HCT116 (cell line): ENCODE results near the gene RBBP9. TPM values are rescaled to one million over a fixed set of nuclear protein-coding genes. Genes with fewer than 3 reads are reported as not detected.

Experiments
- ATAC-seq: fragments of 200-7000 bp; cut with Tn5 transposase; 2 replicates; pipeline ENCODE4 v1.9.1; 2020; ENCODE audit warnings: mild to moderate bottlenecking, moderate library complexity
- BruUV-seq: library from RNA; stranded (reverse); fragments of 400-500 nt; replicated peaks from 2 replicates; lab custom pipeline; 2021; lab: Mats Ljungman, UMichigan
- CTCF ChIA-PET: fragments of 300-600 bp; sonication (Branson Sonifier 250); formaldehyde crosslinking; loops from one replicate; lab custom pipeline; 2021; ENCODE audit warnings: antibody characterized with exemption; lab: Charles Lee
- POLR2A ChIA-PET: fragments of 300-600, 350-600 bp; sonication (Branson Sonifier 250); formaldehyde crosslinking; loops from one replicate; lab custom pipeline; 2021; ENCODE audit warnings: antibody characterized with exemption; lab: Charles Lee
- RAD21 ChIA-PET, 2 experiments: fragments of 300-600 bp; sonication (Branson Sonifier 250); formaldehyde crosslinking; loops; one replicate each; lab custom pipeline; 2023; ENCODE audit warnings: low total read pairs in 2 of 2; ENCODE audit not compliant: uncharacterized antibody in 2 of 2, unreplicated experiment in 2 of 2, low non-redundant PET in 1 of 2; lab: Charles Lee
- DNase-seq: peaks from one replicate; pipeline ENCODE4 v3.0.0-alpha.2; 2010; ENCODE audit warnings: low read depth, low spot score
- H2AFZ ChIP-seq: fragments of 200-600 bp; shearing (Covaris generic), sonication (generic); 2 replicates; pipeline ENCODE4 v1.6.1; 2017; ENCODE audit warnings: low read depth, mixed run types, mixed read lengths, antibody characterized with exemption, low read length; ENCODE audit not compliant: poor library complexity, severe bottlenecking
- H3K27ac ChIP-seq: 2 replicates; pipeline ENCODE4 v1.5.1; 2012; ENCODE audit warnings: low read depth, low read length
- H3K27me3 ChIP-seq: fragments of 200-600 bp; sonication (generic); 2 replicates; pipeline ENCODE4 v1.6.1; 2016; ENCODE audit warnings: mixed run types, low read length, mixed read lengths; ENCODE audit not compliant: insufficient read depth
- H3K36me3 ChIP-seq, 2 experiments: fragments of 200-500 bp in 1 of 2; fragments of 200-600 bp in 1 of 2; sonication (Bioruptor generic) in 1 of 2; sonication (generic) in 1 of 2; 2 replicates each; pipeline versions ENCODE4 v1.5.1 to v1.6.1; 2014 to 2016; ENCODE audit warnings: low read length in 2 of 2, inconsistent platforms in 1 of 2, mixed read lengths in 1 of 2, mixed run types in 1 of 2; ENCODE audit not compliant: insufficient read depth in 2 of 2, control insufficient read depth in 1 of 2
- H3K4me1 ChIP-seq, 2 experiments: fragments of 200-600 bp in 1 of 2; sonication (generic) in 1 of 2; 2 replicates each; pipeline versions ENCODE4 v1.5.1 to v1.6.1; 2012 to 2017; ENCODE audit warnings: low read length in 2 of 2, inconsistent platforms in 1 of 2, mild to moderate bottlenecking in 1 of 2, mixed read lengths in 1 of 2, mixed run types in 1 of 2, moderate library complexity in 1 of 2; ENCODE audit not compliant: insufficient read depth in 2 of 2, control insufficient read depth in 1 of 2
- H3K4me2 ChIP-seq: fragments of 200-600 bp; sonication (generic); 2 replicates; pipeline ENCODE4 v1.6.1; 2017; ENCODE audit warnings: mixed run types, low read length, mixed read lengths
- H3K4me3 ChIP-seq, 2 experiments: fragments of 200-600 bp in 1 of 2; sonication (generic) in 1 of 2; replicated peaks in 1 of 2; 2 replicates each; pipeline ENCODE4 v1.5.1; 2011 to 2016; ENCODE audit warnings: low read length in 2 of 2, control low read depth in 1 of 2, low read depth in 1 of 2, mild to moderate bottlenecking in 1 of 2, mixed read lengths in 1 of 2, mixed run types in 1 of 2
- H3K79me2 ChIP-seq: fragments of 200-600 bp; sonication (generic); 2 replicates; pipeline ENCODE4 v1.6.1; 2017; ENCODE audit warnings: mild to moderate bottlenecking, mixed run types, low read length, moderate library complexity, mixed read lengths; ENCODE audit not compliant: insufficient read depth
- H3K9ac ChIP-seq: fragments of 200-600 bp; sonication (generic); 2 replicates; pipeline ENCODE4 v1.6.1; 2016; ENCODE audit warnings: low read length, mixed read lengths
- H3K9me2 ChIP-seq: fragments of 200-600 bp; sonication (generic), shearing (Covaris generic); 2 replicates; pipeline ENCODE4 v1.6.1; 2017; ENCODE audit warnings: mixed run types, mild to moderate bottlenecking, moderate library complexity; ENCODE audit not compliant: insufficient read depth
- H3K9me3 ChIP-seq, 2 experiments: fragments of 200-500 bp in 1 of 2; fragments of 200-600 bp in 1 of 2; sonication (Bioruptor generic) in 1 of 2; sonication (generic) in 1 of 2; 2 replicates each; pipeline ENCODE4 v1.6.1; 2014 to 2017; ENCODE audit warnings: low read length in 2 of 2, mixed read lengths in 2 of 2, inconsistent platforms in 1 of 2, low read depth in 1 of 2, mild to moderate bottlenecking in 1 of 2, mixed run types in 1 of 2, moderate library complexity in 1 of 2; ENCODE audit not compliant: control insufficient read depth in 1 of 2, insufficient read depth in 1 of 2
- H4K20me1 ChIP-seq: fragments of 200-600 bp; sonication (generic), shearing (Covaris generic); 2 replicates; pipeline ENCODE4 v1.6.1; 2017; ENCODE audit warnings: mixed run types, mild to moderate bottlenecking, moderate library complexity; ENCODE audit not compliant: insufficient read depth
- CBX3 ChIP-seq: IDR thresholded peaks from 2 replicates; pipeline ENCODE4 v1.6.1; 2012; ENCODE audit warnings: low read depth
- EGR1 ChIP-seq: IDR thresholded peaks from 2 replicates; pipeline ENCODE4 v1.6.1; 2012; ENCODE audit warnings: low read depth
- ELF1 ChIP-seq: IDR thresholded peaks from 2 replicates; pipeline ENCODE4 v1.6.1; 2012; ENCODE audit warnings: low read depth, borderline replicate concordance
- EZH2 ChIP-seq: fragments of 200-600 bp; sonication (generic); IDR thresholded peaks from 2 replicates; pipeline ENCODE4 v1.6.1; 2017; ENCODE audit warnings: antibody characterized with exemption, mixed run types
- EZH2phosphoT487 ChIP-seq: fragments of 200-600 bp; IDR thresholded peaks from 2 replicates; pipeline ENCODE4 v1.6.1; 2018; ENCODE audit warnings: antibody characterized with exemption, borderline replicate concordance
- FOSL1 ChIP-seq: IDR thresholded peaks from 2 replicates; pipeline ENCODE4 v1.6.1; 2012; ENCODE audit warnings: low read depth
- JUND ChIP-seq: IDR thresholded peaks from 2 replicates; pipeline ENCODE4 v1.6.1; 2012
- POLR2A ChIP-seq: IDR thresholded peaks from 2 replicates; pipeline ENCODE4 v1.7.0; 2011; ENCODE audit warnings: borderline replicate concordance; ENCODE audit not compliant: insufficient read depth, insufficient read length; ENCODE audit errors: extremely low read depth
- POLR2AphosphoS5 ChIP-seq: IDR thresholded peaks from 2 replicates; pipeline ENCODE4 v1.6.1; 2011; ENCODE audit warnings: mild to moderate bottlenecking, low read depth, low read length, moderate library complexity
- SIN3A ChIP-seq: IDR thresholded peaks from 2 replicates; pipeline ENCODE4 v1.6.1; 2012; ENCODE audit warnings: low read depth
- SRF ChIP-seq: IDR thresholded peaks from 2 replicates; pipeline ENCODE4 v1.6.1; 2012; ENCODE audit warnings: low read depth
- TCF7L2 ChIP-seq: IDR thresholded peaks from 2 replicates; pipeline ENCODE4 v1.7.0; 2011; ENCODE audit warnings: borderline replicate concordance, inconsistent platforms; ENCODE audit not compliant: insufficient read depth, insufficient read length; ENCODE audit errors: extremely low read depth
- YY1 ChIP-seq: IDR thresholded peaks from 2 replicates; pipeline ENCODE4 v1.6.1; 2011; ENCODE audit warnings: low read length, low read depth, moderate library complexity, mild to moderate bottlenecking; ENCODE audit not compliant: insufficient replicate concordance; ENCODE audit errors: extremely low read depth
- ZFX ChIP-seq: fragments of 450-650 bp; IDR thresholded peaks from 2 replicates; pipeline ENCODE4 v1.6.1; 2017
- intact Hi-C: fragments of 100-400 bp; cut with micrococcal nuclease; formaldehyde crosslinking; loops from 2 replicates; pipeline ENCODE4 v1.10.0; 2022
- total RNA-seq: library from RNA; stranded (reverse); gene quantifications from one replicate; pipeline ENCODE4 v1.2.1, GENCODE V29; 2021; ENCODE audit not compliant: unreplicated experiment
- TF ChIP-seq, protein P1 (sequence below): IDR thresholded peaks from 2 replicates; pipeline ENCODE4 v1.6.1; 2012
- TF ChIP-seq, protein P2 (sequence below): IDR thresholded peaks from 2 replicates; pipeline ENCODE4 v1.6.1; 2012; ENCODE audit warnings: low read depth
- TF ChIP-seq, protein P3 (sequence below): IDR thresholded peaks from 2 replicates; pipeline ENCODE4 v1.6.1; 2011; ENCODE audit warnings: mild to moderate bottlenecking, low read length, moderate library complexity; ENCODE audit not compliant: insufficient replicate concordance; ENCODE audit errors: extremely low read depth
- TF ChIP-seq, protein P4 (sequence below), 3 experiments: fragments of 200-600 bp in 1 of 3; sonication (generic) in 1 of 3; IDR thresholded peaks in 2 of 3; conservative IDR thresholded peaks in 1 of 3; 2 replicates each; pipeline ENCODE4 v1.5.1; 2012 to 2017; ENCODE audit warnings: low read depth in 2 of 3, low read length in 2 of 3, antibody characterized with exemption in 1 of 3, borderline replicate concordance in 1 of 3, control low read depth in 1 of 3, mild to moderate bottlenecking in 1 of 3, mixed read lengths in 1 of 3, mixed run types in 1 of 3, moderate library complexity in 1 of 3; ENCODE audit not compliant: insufficient read depth in 1 of 3

The RBBP9 gene
- total RNA-seq, 1 experiment from 2014 or later = 10.3 TPM

DNA sequence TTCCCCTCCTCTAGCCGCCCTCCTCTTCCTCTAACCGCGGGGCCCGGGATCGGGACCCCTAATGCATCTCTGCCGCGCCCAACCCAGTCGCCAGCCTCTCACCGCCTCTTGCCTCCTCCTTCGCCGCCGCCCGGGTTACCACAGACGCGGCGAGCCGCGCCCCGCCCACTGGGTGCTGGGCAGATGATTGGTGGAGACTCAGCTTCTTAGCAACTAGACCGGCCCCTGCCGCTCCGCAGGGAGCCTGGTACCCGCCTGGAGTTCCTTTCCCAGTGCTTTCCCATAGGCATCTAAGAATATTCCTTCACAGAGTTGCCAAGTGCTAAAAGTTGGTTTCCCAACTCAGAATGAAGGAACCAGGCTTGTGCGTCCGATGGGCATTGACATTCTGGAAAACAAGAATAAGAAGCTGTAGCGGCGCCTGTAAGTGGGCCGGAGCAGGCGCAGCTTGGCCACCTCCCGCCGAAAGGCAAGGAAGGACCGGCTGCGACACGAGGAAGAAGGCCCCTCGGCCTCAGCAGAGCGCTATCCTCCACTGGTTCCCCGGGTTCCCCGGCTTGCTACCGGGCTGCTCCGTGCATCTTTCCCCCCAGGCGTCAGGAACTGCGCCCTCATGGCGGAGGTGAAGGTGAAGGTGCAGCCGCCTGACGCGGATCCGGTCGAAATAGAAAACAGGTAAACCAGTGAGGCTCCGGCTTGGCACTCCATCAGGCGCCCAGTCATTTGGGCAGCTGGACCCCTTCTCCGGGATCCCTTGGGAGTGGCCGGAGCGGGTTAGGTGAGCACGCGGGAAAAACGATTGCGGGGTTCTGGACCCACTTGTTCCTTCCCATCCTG is 29.9 kb downstream of the RBBP9 start, which contains the start of the genes DZANK1 and POLR3F:
TSS of gene DZANK1 (minus strand) at position 137 of the 837 bp plus-strand sequence. CDS start 1,672 bp downstream, outside the sequence.
TSS of gene POLR3F (plus strand) at position 497 of the 837 bp plus-strand sequence. CDS start at position 614, 117 bp downstream.
- H3K9me2 ChIP-seq = no peaks in the 10 kb centered on the region
- BruUV-seq = no TSS peak

More for the DNA sequence above, 29.9 kb downstream of the RBBP9 start, which contains the start of the genes DZANK1 and POLR3F:
- H3K4me3 ChIP-seq = peak within 1 kb of the TSS; percentile 82 to 99
- TF ChIP-seq CBX3 (no peak), ZFX (peak; percentile 55; the same call in 1 of the 2 replicates), SRF (peak; percentile 94), EZH2phosphoT487 (no peak), TCF7L2 (no peak), JUND (no peak), EGR1 (no peak), FOSL1 (no peak), YY1 (no peak), POLR2AphosphoS5 (peak; percentile 59), SIN3A (0 out of 2 replicates have a peak, but pooled peaks have one; percentile 61), POLR2A (peak; percentile 42), ELF1 (no peak; the same call in 1 of the 2 replicates), EZH2 (no peak)
- TF ChIP-seq, protein P1, sequence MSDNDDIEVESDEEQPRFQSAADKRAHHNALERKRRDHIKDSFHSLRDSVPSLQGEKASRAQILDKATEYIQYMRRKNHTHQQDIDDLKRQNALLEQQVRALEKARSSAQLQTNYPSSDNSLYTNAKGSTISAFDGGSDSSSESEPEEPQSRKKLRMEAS = peak; percentile 40; the same call in 1 of the 2 replicates
- TF ChIP-seq, protein P2, sequence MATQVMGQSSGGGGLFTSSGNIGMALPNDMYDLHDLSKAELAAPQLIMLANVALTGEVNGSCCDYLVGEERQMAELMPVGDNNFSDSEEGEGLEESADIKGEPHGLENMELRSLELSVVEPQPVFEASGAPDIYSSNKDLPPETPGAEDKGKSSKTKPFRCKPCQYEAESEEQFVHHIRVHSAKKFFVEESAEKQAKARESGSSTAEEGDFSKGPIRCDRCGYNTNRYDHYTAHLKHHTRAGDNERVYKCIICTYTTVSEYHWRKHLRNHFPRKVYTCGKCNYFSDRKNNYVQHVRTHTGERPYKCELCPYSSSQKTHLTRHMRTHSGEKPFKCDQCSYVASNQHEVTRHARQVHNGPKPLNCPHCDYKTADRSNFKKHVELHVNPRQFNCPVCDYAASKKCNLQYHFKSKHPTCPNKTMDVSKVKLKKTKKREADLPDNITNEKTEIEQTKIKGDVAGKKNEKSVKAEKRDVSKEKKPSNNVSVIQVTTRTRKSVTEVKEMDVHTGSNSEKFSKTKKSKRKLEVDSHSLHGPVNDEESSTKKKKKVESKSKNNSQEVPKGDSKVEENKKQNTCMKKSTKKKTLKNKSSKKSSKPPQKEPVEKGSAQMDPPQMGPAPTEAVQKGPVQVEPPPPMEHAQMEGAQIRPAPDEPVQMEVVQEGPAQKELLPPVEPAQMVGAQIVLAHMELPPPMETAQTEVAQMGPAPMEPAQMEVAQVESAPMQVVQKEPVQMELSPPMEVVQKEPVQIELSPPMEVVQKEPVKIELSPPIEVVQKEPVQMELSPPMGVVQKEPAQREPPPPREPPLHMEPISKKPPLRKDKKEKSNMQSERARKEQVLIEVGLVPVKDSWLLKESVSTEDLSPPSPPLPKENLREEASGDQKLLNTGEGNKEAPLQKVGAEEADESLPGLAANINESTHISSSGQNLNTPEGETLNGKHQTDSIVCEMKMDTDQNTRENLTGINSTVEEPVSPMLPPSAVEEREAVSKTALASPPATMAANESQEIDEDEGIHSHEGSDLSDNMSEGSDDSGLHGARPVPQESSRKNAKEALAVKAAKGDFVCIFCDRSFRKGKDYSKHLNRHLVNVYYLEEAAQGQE = no peak
- TF ChIP-seq, protein P3, sequence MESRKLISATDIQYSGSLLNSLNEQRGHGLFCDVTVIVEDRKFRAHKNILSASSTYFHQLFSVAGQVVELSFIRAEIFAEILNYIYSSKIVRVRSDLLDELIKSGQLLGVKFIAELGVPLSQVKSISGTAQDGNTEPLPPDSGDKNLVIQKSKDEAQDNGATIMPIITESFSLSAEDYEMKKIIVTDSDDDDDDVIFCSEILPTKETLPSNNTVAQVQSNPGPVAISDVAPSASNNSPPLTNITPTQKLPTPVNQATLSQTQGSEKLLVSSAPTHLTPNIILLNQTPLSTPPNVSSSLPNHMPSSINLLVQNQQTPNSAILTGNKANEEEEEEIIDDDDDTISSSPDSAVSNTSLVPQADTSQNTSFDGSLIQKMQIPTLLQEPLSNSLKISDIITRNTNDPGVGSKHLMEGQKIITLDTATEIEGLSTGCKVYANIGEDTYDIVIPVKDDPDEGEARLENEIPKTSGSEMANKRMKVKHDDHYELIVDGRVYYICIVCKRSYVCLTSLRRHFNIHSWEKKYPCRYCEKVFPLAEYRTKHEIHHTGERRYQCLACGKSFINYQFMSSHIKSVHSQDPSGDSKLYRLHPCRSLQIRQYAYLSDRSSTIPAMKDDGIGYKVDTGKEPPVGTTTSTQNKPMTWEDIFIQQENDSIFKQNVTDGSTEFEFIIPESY = no peak
- TF ChIP-seq, protein P4, sequence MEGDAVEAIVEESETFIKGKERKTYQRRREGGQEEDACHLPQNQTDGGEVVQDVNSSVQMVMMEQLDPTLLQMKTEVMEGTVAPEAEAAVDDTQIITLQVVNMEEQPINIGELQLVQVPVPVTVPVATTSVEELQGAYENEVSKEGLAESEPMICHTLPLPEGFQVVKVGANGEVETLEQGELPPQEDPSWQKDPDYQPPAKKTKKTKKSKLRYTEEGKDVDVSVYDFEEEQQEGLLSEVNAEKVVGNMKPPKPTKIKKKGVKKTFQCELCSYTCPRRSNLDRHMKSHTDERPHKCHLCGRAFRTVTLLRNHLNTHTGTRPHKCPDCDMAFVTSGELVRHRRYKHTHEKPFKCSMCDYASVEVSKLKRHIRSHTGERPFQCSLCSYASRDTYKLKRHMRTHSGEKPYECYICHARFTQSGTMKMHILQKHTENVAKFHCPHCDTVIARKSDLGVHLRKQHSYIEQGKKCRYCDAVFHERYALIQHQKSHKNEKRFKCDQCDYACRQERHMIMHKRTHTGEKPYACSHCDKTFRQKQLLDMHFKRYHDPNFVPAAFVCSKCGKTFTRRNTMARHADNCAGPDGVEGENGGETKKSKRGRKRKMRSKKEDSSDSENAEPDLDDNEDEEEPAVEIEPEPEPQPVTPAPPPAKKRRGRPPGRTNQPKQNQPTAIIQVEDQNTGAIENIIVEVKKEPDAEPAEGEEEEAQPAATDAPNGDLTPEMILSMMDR (IDR thresholded peaks at IDR 0.05 in 2 of 3, conservative IDR thresholded peaks at IDR 0.05 in 1 of 3; ENCODE audit: borderline replicate concordance in 1 of 3, insufficient read depth in 1 of 3, low read depth in 2 of 3, low read length in 2 of 3) = no peak
- ATAC-seq (peak; percentile 98), DNase-seq (peak; percentile 91)
- CTCF ChIA-PET = interaction anchor here (1.2 kb wide), 2 partner anchors 11 to 40 kb away, joined by 3 read pairs; no protein-coding TSS in a partner anchor
- H4K20me1 ChIP-seq = no peaks in the 10 kb centered on the region
- H3K79me2 ChIP-seq = peaks cover 41% of the 10 kb centered on the region
- peak within 1 kb of the TSS; percentile 71 for H3K9ac ChIP-seq
- POLR2A ChIA-PET = interaction anchor here (0.8 to 2.1 kb wide), 2 partner anchors 30 to 40 kb away, joined by 4 to 12 read pairs; partner anchors contain the start of genes RBBP9 and SEC23B
- RAD21 ChIA-PET = no interaction called here
- intact Hi-C loops = loop anchor here (1.0 to 2.0 kb wide), 3 partner anchors 34 to 120 kb away; partner anchors contain the start of gene SEC23B
- peak within 1 kb of the TSS; percentile 69 for H2AFZ ChIP-seq
- peaks cover 0 to 9% of the 10 kb centered on the region in 2 experiments; a peak in 1 of 4 replicates for H3K36me3 ChIP-seq
- no peaks in the 10 kb centered on the region for H3K9me3 ChIP-seq
- H3K27ac ChIP-seq = peak within 1 kb of the TSS; percentile 91
- H3K4me2 ChIP-seq = peak within 1 kb of the TSS; percentile 77
- no peaks in the 10 kb centered on the region for H3K27me3 ChIP-seq
- peaks cover 13% of the 10 kb centered on the region in 2 experiments for H3K4me1 ChIP-seq
